HTR-8/SVneo (cell line): ENCODE results near the gene SPIN2B.
"Not testable (repeated sequence)": the region's sequence is repeated elsewhere in the genome, so short reads cannot be mapped to it uniquely, and the experiment has no call there.

ENCODE experiments used
- DNase-seq: peaks from one replicate; pipeline ENCODE4 v3.0.0; 2011; ENCODE audit warnings: low spot score, mixed read lengths; ENCODE audit not compliant: insufficient read length
- FAIRE-seq: peaks from 2 replicates; lab custom pipeline; 2011; peaks lifted over from hg19 to GRCh38; lab: Jason Lieb, UNC

The SPIN2B gene

GRCh38 chrX:57121162-57121755 lies at the start of gene SPIN2B:
Gene SPIN2B, minus strand, starts transcription at chrX:57121548.
- peak; percentile 67 for DNase-seq
- no peak for FAIRE-seq

DNA sequence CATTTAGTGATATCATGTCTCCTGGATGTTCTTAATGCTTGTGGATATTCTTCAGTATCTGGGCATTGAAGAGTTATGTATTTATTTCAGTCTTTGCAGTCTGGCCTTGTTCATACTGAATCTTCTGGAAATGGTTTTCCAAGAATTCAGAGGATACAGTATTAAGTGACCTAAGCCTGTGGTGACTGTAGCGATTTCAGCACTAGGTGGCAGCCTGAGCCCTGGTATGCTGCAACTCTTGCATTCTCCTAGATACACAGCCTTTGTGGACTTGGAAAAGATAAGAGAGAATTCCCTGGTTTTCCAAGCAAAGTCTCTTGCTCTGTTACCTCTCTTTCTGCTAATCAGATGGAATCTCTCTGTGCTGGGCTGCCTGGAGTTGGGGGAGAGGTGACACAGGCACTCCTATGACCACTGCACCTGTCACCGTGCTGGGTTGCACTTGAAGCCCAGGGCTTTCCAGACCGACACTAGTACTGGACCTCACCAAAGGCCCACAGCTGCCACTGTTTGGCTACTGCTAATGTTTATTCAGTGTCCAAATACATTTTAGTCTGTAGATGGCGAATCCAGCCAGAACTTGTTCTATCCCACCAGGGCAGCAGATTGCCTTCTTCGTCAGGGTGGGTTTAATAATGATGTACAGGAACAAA lies 35.2 kb upstream of the SPIN2B start:
- DNase-seq = peak; percentile 1
- FAIRE-seq = no peak

- no peak for DNase-seq
Observed at GRCh38 chrX:57155171-57155570, 33.8 kb upstream of the SPIN2B start.

GRCh38 chrX:57152222-57152621 lies 30.9 kb upstream of the SPIN2B start:
- DNase-seq, FAIRE-seq: not testable (repeated sequence)

More at GRCh38 chrX:57155171-57155570, 33.8 kb upstream of the SPIN2B start:
- no peak for FAIRE-seq

DNA sequence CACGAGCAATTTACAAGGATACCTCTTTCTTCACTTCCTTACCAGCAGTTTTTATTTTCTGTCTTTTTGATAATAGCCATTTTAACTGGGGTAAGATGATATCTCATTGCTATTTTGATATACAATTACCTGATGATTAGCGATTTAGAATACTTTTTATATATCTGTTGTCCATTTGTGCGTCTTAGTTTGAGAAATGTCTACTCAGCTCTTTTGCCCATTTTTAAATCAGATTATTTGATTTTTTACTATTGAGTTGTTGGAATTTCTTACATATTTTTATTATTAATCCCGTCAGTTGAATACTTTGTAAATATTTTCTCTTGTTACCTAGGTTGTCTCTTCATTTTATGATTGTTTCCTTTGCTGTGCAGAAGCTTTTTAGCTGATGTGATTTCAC lies 17.3 kb upstream of the SPIN2B start:
- FAIRE-seq = no peak
- no peak for DNase-seq

DNA sequence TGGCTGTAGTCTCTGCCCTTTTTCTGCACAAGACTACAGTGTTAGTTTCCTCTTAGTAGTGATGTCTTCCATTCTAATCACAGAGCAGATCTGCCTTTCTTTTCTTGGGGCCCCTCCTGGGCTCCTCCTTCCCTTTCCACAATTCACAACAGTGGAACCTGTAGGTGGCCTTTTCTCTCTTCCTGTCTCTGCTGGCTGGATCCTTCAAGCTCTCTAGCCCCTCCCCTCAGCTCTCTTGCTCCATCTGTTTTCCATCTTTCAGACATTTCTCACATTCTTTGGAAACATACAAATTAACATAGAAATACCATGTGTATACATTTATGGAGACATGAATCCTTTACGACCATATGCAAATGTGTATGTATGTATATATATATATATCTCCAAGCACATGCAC lies 16.2 kb upstream of the SPIN2B start:
- no peak for DNase-seq

DNA sequence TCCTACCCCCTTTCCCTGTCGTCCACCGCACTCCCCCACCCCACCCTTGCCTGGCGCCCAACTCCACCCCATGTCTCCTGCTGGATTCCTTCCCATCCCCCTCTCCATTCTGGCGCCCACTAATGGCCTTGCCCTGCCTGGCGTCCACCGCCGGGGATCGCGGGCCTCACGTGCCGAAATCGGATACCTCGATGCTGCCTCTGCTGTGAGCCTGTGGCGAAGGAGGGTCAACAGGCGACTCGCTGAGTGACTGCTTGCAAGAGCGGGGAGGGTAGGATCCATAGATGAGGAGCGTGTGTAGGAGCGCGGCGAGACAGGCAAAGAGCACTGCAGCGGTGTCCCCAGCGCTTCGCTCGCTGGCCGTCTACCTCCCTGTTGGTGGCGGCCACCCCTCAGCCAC lies 15.7 kb upstream of the SPIN2B start, which contains the start of gene SPIN2A:
SPIN2A (minus strand) TSS at position 325 of the 400 bp plus-strand sequence. CDS start 800 bp downstream, outside the sequence.
- not testable (repeated sequence) for FAIRE-seq, DNase-seq

More for the DNA sequence above, 16.2 kb upstream of the SPIN2B start:
- no peak for FAIRE-seq

GRCh38 chrX:57136589-57136988 lies 15.2 kb upstream of the SPIN2B start:
- not testable (repeated sequence) for DNase-seq, FAIRE-seq

DNA sequence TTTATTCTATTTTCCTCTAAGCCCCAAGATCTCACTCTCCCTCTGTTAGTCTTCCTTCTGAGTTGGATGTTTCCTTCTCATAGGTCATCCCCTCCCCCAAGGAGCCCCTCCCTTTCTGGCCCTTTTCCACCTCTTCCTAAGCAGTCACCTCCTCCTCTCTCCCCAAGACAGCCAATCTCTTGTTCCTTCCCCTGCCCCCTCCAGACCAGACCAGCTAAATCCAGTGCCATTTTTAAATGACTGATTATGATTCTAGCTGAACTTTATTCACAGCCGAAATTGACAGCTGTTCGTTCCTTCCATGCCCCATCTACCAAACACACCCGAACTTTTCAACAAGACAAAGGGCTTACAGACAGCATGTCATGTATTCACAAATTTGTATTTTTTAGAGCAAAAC lies 13.9 kb upstream of the SPIN2B start:
- FAIRE-seq (no peak), DNase-seq (no peak)

- DNase-seq = no peak
Observed at GRCh38 chrX:57134702-57135101, 13.4 kb upstream of the SPIN2B start.

GRCh38 chrX:57133706-57134105 lies 12.4 kb upstream of the SPIN2B start:
- FAIRE-seq (no peak), DNase-seq (no peak)

More at GRCh38 chrX:57134702-57135101, 13.4 kb upstream of the SPIN2B start:
- no peak for FAIRE-seq

GRCh38 chrX:57133284-57133683 lies 11.9 kb upstream of the SPIN2B start:
- not testable (repeated sequence) for DNase-seq, FAIRE-seq

- no peak for FAIRE-seq
- DNase-seq = no peak
Observed at GRCh38 chrX:57132046-57132445, 10.7 kb upstream of the SPIN2B start.

DNA sequence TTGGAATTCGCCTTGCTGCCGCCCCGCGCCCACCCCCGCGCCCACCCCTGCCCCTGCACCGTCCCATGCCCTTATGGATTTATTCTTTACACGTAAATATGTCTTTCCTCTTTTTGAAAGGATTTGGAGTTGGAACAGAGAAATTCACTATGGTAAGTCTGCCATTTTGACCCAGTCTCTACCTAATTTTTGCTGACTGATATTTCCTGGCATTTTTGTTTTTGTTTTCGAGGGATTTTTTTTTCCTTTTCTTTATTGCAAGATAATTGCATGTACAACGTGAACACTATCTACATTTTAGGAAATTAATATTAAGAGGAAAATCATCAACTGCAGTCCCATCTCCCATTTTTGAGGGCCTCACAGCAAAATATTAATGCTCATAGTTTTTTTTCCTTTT lies 468 bp upstream of the SPIN2B start:
- no peak for FAIRE-seq
- no peak for DNase-seq

DNA sequence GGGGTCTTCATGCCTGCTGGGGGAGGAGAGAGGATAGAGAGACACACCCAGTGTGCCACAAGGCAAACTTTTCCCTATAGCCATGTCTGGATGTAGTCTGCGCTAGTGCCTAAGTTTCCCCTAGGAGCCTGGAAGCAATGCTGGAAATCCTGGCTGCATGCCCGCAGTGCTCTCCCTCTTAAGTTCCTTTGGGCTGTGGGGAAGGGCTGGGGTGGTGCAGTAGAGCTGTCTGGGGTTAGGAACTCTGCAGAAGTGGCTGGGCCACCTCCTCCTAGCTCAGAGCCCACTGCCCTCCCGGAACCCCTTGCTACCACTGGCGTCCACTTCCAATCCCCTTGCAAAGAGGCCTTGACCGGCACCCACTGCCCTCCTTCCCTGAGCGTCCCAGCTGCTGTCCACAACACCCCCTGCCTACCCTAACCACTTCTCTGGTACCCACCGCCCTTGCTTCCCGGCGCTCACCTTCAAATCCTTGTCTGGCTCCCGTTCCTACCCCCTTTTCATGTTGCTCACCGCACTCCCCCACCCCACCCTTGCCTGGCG lies 658 bp downstream of the SPIN2B start:
- not testable (repeated sequence) for DNase-seq, FAIRE-seq

DNA sequence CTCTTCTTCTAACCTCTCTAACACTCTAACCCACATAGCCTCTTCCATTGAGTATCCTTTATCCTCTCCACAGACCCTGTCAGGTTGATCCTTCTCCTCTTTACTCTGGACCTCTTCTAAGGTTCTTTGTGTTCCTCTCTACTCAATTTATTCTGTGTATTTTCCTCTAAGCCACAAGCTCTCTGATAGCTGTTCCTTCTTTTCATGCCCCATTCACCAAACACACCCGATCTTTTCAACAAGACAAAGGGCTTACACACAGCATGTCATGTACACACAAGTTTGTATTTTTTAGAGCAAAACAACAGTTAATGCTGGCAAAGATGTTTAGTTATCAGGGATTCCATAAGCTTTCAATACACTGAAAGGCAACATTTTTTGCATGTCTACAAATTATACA lies 1.9 kb downstream of the SPIN2B start:
- no peak for DNase-seq
- FAIRE-seq = no peak

DNA sequence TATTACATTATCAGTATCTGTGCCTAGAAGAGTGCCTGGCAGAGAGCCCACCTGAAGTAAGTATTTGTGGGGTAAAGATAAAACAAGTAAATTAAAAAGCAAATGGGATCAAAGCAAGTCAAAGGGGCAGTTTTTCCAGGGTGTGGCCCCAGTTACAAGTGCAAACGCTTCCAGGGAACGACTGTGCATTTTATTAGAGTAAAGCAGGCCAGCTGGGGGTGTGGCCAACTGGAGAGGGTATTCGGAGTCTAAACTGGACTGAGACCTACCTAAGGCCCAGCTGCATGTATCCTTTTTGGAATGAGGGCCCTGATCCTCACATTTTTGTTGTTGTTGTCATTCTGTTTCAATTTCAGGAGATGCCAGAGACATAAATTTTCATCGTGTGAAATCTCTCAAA lies 3.8 kb downstream of the SPIN2B start:
- FAIRE-seq, DNase-seq: not testable (repeated sequence)

GRCh38 chrX:57104921-57105398 lies 16.4 kb downstream of the SPIN2B start:
- no peak for DNase-seq
- FAIRE-seq = no peak

- DNase-seq (no peak), FAIRE-seq (no peak)
Observed at GRCh38 chrX:57104406-57104805, 16.9 kb downstream of the SPIN2B start.

DNA sequence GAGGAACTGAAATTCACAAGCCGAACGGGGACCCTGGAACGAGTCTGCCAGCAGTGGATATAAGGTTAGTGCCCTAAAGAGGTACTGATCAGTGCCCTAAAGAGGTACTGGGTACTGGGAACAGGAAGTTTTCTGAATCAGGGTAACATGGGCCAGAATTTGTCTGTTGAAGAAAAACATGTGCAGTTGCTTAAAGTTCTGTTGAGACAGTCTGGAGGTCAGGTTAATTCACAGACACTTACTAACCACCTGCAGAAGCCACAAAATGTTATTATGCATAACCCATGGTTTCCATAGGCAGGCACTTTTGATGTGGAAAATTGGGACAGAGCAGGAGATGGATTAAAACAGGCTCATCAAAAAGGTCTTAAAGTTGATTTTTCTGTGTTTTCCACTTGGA lies 17.9 kb downstream of the SPIN2B start:
- FAIRE-seq = no peak
- no peak for DNase-seq

GRCh38 chrX:57102918-57103317 lies 18.4 kb downstream of the SPIN2B start:
- not testable (repeated sequence) for DNase-seq, FAIRE-seq
